Renal cortex interstitium (tissue), 15 donors: Measurements from ENCODE around the gene ECSCR. TPM values are rescaled to one million over a fixed set of nuclear protein-coding genes. Genes with fewer than 3 reads are reported as not detected.
"Not testable (repeated sequence)": the region's sequence is repeated elsewhere in the genome, so short reads cannot be mapped to it uniquely, and the experiment has no call there.

Source experiments
- DNase-seq, 11 donors: peaks; one replicate each; pipeline ENCODE4 v3.0.0-alpha.2; 2013; ENCODE audit warnings: low read depth in 9 of 11, low spot score in 4 of 11; ENCODE audit errors: extremely low read depth in 1 of 11
- long read RNA-seq, 16 experiments: transcript quantifications; one replicate each; lab custom pipeline, GENCODE V29; 2026
- polyA plus RNA-seq, 3 donors: library from polyadenylated mRNA; unstranded; fragments of 120-200 nt; gene quantifications; one replicate each; pipeline ENCODE4 v1.2.1, GENCODE V29; 2013; ENCODE audit not compliant: insufficient read length in 3 of 3

Gene ECSCR, protein sequence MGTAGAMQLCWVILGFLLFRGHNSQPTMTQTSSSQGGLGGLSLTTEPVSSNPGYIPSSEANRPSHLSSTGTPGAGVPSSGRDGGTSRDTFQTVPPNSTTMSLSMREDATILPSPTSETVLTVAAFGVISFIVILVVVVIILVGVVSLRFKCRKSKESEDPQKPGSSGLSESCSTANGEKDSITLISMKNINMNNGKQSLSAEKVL
- polyA plus RNA-seq: 10 to 100 TPM; 21.0 to 25.8 (median 24.4) TPM
- long read RNA-seq, donor 1: 0 reads
- long read RNA-seq, donor 2, partial matches to known transcripts: 0 of 2 reads
- long read RNA-seq, donor 2, other reads (novel, unspliced or antisense): 0 of 2 reads
- long read RNA-seq, donor 3, transcript ECSCR-201 (10 exons, 1,035 nt): major isoform, 9 of 9 reads
- long read RNA-seq, donor 3, partial matches to known transcripts: 0 of 9 reads
- long read RNA-seq, donor 3, other reads (novel, unspliced or antisense): 0 of 9 reads
- long read RNA-seq, donor 4, partial matches to known transcripts: 0 of 4 reads
- long read RNA-seq, donor 4, other reads (novel, unspliced or antisense): 0 of 4 reads
- long read RNA-seq, donor 5: 0 reads
- long read RNA-seq, donor 6, partial matches to known transcripts: 0 of 4 reads
- long read RNA-seq, donor 6, other reads (novel, unspliced or antisense): 0 of 4 reads
- long read RNA-seq, donor 7, transcript ECSCR-201 (10 exons, 1,035 nt): major isoform, 6 of 6 reads
- long read RNA-seq, donor 7, partial matches to known transcripts: 0 of 6 reads
- long read RNA-seq, donor 7, other reads (novel, unspliced or antisense): 0 of 6 reads
- long read RNA-seq, donor 8: 0 reads
- long read RNA-seq, donor 9, partial matches to known transcripts: 0 of 3 reads
- long read RNA-seq, donor 9, other reads (novel, unspliced or antisense): 0 of 3 reads
- long read RNA-seq, donor 10, transcript ECSCR-201 (10 exons, 1,035 nt): major isoform, 9 of 9 reads
- long read RNA-seq, donor 10, partial matches to known transcripts: 0 of 9 reads
- long read RNA-seq, donor 10, other reads (novel, unspliced or antisense): 0 of 9 reads
- long read RNA-seq, donor 11, transcript ECSCR-201 (10 exons, 1,035 nt): major isoform, 5 of 5 reads
- long read RNA-seq, donor 11, partial matches to known transcripts: 0 of 5 reads
- long read RNA-seq, donor 11, other reads (novel, unspliced or antisense): 0 of 5 reads
- long read RNA-seq, donor 12: 0 reads
- long read RNA-seq, donor 13: 0 reads
- long read RNA-seq, donor 14, transcript ECSCR-201 (10 exons, 1,035 nt): major isoform, 6 of 6 reads
- long read RNA-seq, donor 14, partial matches to known transcripts: 0 of 6 reads
- long read RNA-seq, donor 14, other reads (novel, unspliced or antisense): 0 of 6 reads
- long read RNA-seq, donor 15, partial matches to known transcripts: 0 of 1 reads
- long read RNA-seq, donor 15, other reads (novel, unspliced or antisense): 0 of 1 reads
- long read RNA-seq, donor 16, transcript ECSCR-201 (10 exons, 1,035 nt): major isoform, 10 of 10 reads
- long read RNA-seq, donor 16, partial matches to known transcripts: 0 of 10 reads
- long read RNA-seq, donor 16, other reads (novel, unspliced or antisense): 0 of 10 reads

DNA sequence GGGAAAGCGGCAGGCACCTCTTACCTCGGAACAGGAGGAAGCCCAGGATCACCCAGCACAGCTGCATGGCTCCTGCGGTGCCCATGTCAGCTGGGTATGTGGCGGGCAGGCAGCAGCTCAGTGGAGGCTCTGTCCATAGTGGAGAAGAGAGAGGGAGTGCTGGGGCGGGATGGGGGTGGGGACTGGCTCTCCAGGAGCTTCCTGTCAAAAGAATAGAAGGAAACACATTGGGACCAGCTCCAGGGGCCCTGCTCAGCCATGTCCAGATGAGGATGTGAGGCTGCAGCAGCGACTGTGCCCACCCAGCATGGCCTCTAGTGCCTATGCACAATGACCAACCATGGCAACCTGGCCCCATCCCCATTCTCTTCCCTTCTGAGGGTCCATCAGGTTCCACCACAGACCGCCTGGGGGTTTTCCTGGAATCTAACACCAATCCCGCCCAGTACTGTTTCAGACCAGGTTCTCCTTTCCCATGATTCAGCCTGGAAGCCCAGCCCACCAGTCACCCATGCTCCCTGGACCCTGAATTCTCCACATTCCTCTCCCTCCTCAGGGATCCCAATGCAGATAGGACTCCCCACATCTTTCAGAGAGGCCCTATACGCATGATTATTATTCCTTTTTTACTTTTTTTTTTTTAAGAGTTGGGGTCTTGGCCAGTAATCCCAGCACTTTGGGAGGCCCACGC, at the start of gene ECSCR:
Gene ECSCR, minus strand, starts transcription at position 158 of the 691 bp plus-strand sequence. Its CDS starts 73 bp downstream, at position 85.
- no peak for DNase-seq

DNA sequence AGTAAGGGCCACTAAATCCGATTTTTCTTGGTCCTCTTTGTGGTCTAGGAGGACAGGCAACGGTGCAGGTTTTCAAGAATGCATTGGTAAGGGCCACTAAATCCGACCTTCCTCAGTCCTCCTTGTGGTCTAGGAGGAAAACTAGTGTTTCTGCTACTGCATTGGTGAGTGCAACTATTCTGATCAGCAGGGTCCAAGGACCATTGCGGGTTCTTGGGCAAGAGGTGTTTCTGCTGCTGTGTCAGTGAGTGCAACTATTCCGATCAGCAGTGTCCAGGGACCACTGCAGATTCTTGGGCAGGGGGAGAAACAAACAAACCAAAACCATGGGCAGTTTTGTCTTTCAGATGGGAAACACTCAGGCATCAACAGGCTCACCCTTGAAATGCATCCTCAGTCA, 42.2 kb upstream of the ECSCR start:
- DNase-seq: not testable (repeated sequence)

DNA sequence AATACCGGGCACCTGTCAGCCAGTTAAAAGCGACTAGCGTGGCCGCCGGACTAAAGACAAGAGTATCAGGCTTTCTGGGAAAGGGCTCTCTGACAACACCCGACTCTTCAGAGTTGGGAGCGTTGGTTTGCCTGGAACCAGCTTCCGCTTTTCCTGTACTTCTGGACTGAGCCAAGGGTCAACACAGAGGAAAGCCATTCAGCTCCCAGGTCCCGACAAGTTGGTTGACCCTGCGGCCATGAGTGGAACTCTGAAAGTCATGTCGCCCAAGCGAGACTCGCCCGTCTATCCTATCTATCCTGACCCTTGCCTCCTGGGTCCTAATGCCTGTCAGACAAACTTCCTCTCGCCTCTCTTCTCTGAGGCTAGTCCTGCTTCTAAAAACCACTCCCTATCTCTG, 41.3 kb upstream of the ECSCR start:
- DNase-seq: not testable (repeated sequence)

DNA sequence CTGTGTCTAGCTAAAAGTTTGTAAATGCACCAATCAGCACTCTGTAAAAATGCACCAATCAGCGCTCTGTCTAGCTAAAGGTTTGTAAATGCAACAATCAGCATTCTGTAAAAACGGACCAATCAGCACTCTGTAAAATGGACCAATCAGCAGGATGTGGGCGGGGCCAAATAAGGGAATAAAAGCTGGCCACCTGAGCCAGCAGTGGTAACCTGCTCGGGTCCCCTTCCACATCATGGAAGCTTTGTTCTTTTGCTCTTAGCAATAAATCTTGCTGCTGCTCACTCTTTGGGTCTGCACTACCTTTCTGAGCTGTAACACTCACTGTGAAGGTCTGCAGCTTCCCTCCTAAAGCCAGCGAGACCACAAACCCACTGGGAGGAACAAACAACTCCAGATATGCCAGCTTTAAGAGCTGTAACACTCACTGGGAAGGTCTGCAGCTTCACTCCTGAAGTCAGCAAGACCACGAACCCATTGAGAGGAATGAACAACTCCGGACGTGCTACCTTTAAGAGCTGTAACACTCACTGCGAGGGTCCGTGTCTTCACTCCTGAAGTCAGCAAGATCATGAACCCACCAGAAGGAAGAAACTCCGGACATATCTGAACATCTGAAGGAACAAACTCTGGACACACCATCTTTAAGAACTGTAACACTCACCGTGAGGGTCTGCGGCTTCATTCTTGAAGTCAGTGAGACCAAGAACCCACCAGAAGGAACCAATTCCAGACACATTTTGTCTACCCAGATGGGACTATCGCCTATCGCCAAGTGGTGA, 40.7 kb upstream of the ECSCR start:
- DNase-seq: not testable (repeated sequence)

DNA sequence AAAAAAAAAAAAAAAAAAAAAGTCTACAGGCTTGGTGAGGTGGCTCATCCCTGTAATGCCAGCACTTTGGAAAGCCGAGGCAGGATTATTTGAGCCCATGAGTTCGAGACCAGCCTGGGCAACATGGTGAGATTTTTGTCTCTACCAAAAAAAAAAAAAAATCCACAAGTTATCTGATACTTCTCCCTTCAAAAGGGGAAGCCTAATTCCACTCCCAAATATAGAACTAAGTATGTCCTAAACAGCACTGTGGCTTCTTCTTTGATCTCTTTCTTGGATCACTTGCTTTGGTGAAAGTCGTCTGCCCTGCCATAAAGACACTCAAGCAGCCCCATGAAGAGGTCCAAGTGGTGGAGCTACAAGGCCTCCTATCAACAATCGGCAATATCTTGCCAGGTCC, 38.8 kb upstream of the ECSCR start:
- no peak for DNase-seq

DNA sequence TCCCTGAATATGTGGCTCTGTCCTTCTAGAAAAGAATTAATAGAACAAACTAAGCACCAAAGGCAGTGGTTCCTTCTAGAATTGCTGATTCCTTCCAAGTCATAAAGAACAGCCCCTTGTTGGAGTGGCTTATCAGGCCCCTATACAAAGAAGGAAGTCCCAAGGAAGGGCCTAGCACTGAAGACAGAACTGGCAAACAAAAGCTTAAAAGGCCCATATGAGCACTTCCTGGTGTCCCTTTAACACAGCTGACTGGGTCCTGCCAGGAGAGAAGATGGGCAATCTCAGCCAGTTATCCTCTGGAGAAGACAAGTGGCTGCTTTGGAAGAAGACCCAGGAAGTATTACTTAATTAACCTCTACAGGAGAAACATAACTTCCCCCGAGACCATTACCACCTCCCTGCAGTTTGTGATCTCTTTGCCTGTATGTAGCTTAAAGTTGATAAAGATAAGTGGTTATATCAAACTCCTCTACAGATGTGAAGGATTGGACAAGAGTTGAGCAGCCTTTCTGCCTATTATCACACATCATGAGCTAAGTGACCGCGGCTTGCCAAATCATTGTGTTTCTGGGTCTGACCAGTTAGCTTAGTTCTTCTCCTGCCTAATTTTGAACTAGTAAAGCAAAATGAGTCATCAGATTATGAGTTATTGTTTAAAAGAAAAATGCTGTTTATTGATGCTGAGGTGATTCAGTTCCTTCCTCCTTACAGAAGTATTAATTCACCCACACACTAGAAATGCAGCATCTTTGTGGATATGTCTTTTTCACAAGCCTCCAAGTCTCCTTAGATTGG, 33.3 kb upstream of the ECSCR start:
- DNase-seq: no peak

DNA sequence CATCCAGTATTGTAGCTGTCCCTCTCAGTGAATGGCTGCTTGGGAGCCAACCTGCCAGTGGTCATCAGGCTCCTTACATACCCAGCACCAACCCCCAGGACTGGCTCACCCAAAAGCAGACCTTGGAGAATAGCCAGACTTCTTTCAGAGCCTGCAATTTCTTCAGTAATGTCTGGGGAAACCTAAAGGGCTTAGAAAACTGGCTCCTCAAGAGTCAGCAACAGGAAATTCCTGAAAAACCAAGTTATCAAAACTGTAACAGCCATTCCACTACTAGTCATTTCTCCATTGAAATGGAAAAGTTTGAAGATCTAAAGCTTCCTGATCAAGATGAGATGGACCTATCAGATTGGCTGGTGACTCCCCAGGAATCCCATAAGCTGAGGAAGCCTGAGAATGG, 32.3 kb upstream of the ECSCR start:
- no peak for DNase-seq

DNA sequence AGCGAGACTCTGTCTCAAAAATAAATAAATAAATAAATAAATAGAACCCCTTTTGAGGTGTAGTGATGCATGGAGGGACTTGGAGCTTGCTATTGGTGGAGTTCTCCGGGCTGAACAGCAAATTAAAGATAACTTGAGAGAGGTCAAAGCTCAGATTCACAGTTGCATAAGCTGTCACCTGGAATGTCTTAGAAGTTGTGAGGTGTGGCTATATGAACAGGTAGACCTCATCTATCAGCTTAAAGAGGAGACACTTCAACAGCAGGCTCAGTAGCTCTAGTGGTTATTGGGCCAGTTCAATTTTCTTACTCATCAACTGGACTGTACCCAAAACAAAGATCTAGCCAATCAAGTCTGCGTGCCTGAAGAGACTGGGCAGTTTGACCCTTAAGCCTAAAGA, 31.7 kb upstream of the ECSCR start:
- no peak for DNase-seq

DNA sequence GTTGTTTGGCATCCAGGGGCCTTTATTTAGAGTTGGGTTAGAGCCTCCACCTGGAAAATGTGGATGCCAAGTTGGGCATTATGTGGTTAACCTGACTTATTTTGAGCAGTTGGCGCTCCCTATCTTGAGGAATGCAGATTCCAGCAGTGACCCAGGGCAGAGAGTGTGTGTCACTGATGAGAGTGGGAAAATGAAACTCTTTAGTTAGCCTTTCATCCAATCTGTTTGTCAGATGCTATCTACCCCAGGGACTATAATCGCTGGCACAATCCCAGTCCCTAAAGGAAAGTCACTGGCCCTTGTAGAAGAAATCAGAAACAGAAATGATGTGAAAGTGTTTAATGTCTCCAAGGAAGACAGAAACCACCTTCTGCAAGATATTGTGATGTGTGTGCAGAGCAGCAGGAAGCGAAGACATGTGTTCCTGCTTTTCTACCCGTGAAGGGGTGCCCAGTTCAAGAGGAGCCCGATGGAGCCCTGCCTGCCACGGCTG, 30.2 kb upstream of the ECSCR start:
- DNase-seq: no peak

DNA sequence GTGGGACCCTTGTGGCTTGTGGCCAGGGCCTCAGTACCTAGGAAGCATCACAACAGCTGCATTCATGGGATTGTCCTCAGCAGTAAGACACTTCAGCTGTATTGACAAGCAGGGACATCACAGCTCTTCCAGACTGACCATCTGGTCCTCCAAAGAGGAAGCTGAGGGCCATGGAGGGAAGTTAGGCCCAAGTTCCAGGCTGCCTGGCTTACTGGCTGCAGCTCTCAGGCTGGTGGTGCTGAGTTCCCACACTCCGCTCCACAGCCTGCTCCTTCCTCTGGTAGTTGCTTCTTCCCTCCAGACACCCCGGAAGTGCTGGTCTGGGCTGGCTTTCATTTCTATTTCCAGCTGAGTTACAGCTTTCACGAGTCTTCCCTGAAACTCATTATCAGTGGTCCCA, 25.7 kb upstream of the ECSCR start:
- no peak for DNase-seq

DNA sequence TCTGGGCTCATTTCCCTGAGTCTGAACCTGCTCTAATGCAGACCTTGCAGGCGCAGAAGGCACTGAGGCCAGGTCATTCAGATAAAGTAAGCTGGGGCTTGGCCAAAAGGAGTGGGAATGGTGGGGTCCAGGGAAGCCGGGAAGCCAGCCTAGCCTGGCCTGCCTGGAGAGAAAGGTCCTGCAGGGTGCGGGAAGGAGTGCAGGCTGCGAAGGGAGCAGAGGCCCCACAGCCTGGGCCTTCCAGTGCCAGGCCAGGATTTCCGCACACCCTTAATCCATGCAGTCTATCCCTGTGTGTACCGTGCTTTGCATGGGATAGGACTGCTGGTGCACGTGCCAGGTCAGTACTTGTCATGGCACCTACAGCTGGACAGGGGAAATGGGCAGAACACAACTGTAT, 23.7 kb upstream of the ECSCR start:
- no peak for DNase-seq

DNA sequence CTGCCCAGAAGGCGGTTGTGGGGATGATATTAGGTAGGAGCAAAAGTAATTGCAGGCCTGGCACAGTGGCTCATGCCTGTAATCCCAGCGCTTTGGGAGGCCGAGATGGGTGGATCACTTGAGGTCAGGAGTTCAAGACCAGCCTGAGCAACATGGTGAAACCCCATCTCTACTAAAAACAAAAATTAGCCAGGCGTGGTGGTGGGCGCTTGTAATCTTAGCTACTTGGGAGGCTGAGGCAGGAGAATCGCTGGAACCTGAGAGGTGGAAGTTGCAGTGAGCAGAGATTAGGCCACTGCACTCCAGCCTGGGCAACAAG, 20.3 kb upstream of the ECSCR start:
- DNase-seq: not testable (repeated sequence)

DNA sequence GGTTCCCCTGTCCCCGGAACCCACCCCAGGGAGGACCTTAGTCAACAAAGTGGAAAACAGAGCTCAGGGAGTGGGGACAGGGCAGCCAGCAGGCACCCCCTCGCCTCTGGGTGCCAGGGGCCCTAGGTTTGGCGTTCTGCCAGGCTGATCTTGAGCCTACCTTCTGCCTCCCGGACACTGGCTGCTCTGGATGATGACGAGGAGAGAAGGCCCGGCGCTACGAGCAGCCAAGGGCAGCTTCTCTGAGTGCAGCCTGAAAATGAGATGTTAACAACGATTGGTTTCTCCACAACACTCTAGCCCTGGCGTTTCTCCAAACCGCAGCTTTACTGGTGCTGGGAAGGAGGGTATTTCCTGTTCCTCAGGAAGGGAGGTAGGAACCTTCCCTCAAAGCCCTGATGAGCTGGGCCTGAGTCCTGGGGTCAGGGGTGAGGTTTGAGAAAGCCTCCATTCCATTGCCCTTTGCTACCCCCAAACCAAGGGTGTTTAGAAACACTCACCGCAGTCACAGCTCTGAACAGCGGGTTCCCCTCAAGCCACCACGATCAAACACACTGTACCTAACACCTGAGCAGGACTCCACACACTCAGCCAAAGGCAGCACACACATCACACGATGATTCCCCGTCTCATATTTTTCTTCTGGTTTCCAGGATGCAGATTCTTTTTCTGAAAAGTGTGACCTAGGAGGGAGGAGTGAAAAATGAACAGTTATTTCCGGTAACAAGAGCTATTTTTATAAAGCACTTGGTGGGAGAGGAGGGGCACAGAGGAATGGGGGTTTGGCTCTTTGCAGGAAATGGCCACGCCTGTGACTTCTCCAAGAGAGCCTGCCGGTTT, 19.7 kb upstream of the ECSCR start, which contains the start of gene STING1:
Gene STING1, minus strand, starts transcription at position 709 of the 840 bp plus-strand sequence. CDS start 1,054 bp downstream, outside the sequence.
- peak in 9 of 11 donors; percentile 57 to 85 (median 67) for DNase-seq

DNA sequence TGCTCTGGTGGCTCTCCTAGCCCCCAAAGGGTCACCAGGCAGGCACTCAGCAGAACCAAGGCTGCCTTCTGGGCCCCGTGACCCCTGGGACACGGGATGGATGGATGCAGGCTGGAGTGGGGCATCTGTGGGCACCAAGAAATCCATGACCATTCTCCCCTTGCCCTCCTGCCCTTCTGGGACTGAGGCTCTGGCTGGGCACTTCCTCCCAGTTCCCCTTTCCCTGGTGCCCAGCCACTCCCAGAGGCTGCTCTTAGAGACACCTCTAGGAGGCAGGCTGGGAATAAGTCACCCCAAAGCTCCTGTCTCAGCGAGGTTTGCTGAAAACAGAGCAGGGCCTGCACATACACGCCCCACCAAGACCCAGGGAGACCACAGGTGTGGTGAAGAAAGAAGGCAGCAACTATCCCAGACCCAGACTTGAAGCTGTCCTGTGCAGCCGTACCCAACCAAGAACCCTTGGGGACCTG, 19.1 kb upstream of the ECSCR start:
- no peak for DNase-seq

DNA sequence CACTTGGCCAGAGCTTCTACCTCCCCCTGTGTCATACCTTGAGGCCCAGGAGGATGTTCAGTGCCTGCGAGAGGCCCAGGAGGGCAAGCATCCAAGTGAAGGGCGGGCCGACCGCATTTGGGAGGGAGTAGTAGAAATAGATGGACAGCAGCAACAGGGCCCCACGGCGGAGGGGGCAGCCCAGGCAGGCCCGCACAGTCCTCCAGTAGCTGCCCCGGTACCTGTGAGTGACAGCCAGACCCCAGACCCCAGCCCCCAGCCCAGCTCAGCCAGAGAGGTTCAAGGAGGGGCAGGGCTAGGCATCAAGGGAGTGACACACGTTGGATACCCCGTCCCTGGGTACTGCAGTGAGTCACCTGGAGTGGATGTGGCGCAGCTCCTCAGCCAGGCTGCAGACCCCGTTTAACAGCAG, 18.6 kb upstream of the ECSCR start:
- no peak for DNase-seq
